ENCODE data around the gene XRCC3. TPM values are rescaled to one million over a fixed set of nuclear protein-coding genes. Genes with fewer than 3 reads are reported as not detected.
A peak's percentile ranks its signal among the peaks of the same experiment; 100 is the strongest.

The XRCC3 gene
- total RNA-seq, 4 donors from 2014 or later: 0.59 to 14.4 (median 5.2) TPM

DNA sequence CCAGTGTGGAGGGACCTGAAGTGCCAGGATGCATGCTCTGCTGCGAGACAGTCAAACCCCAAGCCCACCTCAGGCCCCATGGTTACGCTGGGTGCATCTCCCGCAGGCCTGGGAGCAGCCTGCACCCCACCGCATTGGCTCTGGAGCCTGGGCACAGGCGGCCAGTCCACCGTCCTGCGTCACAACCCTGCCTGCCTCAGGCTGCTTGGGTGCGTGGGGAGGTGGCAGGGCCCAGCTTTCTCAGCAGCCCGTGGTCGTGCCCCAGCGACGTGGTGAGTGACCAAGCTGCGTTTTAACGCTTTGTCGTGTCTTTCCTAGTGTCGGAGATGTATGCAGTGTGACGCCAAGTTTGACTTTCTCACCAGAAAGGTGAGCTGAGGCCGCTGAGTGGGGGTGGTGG is 11.2 kb upstream of the XRCC3 start:
- Histone ChIP-seq H3K36me3 (no peaks in the 10 kb centered on the region), H3K27ac (no peak overlapping the region), H3K4me3 (no peak overlapping the region), H3K4me1 (peaks cover 0 to 18% of the 10 kb centered on the region in 2 donors), H3K27me3 (no peaks in the 10 kb centered on the region), H3K9me3 (no peaks in the 10 kb centered on the region)
- TF ChIP-seq POLR2A (IDR thresholded peaks at IDR 0.05): no peak
- TF ChIP-seq, protein P1, sequence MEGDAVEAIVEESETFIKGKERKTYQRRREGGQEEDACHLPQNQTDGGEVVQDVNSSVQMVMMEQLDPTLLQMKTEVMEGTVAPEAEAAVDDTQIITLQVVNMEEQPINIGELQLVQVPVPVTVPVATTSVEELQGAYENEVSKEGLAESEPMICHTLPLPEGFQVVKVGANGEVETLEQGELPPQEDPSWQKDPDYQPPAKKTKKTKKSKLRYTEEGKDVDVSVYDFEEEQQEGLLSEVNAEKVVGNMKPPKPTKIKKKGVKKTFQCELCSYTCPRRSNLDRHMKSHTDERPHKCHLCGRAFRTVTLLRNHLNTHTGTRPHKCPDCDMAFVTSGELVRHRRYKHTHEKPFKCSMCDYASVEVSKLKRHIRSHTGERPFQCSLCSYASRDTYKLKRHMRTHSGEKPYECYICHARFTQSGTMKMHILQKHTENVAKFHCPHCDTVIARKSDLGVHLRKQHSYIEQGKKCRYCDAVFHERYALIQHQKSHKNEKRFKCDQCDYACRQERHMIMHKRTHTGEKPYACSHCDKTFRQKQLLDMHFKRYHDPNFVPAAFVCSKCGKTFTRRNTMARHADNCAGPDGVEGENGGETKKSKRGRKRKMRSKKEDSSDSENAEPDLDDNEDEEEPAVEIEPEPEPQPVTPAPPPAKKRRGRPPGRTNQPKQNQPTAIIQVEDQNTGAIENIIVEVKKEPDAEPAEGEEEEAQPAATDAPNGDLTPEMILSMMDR (IDR thresholded peaks at IDR 0.05): no peak
- intact Hi-C loops (cut with DNase I; ENCODE audit: low total_unique reads): no loop called here
- DNase-seq: no peak

DNA sequence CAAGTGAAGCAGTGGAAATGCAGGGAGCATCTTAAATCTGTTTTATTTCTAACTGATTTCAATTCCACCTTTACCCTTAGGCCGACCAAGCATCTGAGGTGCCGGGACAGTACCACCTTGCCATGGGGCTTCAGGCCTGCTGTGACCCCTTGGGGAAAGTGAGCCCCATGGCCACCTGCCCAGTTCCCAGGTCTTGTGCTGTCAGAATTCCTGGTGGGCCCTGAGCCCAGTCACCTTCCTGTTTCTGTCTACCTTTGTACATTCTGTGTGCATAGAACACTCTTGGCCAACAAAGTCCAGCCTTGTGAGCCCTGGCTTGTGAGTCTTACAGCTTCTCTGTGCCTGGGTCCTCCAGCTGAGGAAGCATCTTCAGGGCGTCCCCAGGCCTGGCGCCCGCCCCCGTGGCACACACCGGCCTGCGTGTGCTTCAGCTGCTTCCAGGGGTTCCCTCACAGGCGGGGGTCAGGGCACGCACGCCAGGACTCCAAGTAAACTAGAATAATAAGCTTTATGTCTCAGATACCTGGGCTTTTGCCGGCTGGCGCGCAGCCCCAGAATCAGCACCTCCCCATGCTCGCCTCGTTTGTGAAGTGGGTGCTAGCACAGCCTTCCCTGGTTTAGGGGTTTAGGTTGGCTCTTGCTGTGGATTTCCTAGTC is 10.6 kb upstream of the XRCC3 start:
- H3K4me3 ChIP-seq: no peak overlapping the region
- TF ChIP-seq, protein P1 (IDR thresholded peaks at IDR 0.05): no peak
- TF ChIP-seq POLR2A (IDR thresholded peaks at IDR 0.05): no peak
- no peaks in the 10 kb centered on the region for H3K27me3 ChIP-seq
- H3K9me3 ChIP-seq: no peaks in the 10 kb centered on the region
- no peaks in the 10 kb centered on the region for H3K36me3 ChIP-seq
- DNase-seq: no peak
- H3K4me1 ChIP-seq: peaks cover 0 to 18% of the 10 kb centered on the region in 2 donors
- intact Hi-C loops (cut with DNase I; ENCODE audit: low total_unique reads): no loop called here
- no peak overlapping the region for H3K27ac ChIP-seq

DNA sequence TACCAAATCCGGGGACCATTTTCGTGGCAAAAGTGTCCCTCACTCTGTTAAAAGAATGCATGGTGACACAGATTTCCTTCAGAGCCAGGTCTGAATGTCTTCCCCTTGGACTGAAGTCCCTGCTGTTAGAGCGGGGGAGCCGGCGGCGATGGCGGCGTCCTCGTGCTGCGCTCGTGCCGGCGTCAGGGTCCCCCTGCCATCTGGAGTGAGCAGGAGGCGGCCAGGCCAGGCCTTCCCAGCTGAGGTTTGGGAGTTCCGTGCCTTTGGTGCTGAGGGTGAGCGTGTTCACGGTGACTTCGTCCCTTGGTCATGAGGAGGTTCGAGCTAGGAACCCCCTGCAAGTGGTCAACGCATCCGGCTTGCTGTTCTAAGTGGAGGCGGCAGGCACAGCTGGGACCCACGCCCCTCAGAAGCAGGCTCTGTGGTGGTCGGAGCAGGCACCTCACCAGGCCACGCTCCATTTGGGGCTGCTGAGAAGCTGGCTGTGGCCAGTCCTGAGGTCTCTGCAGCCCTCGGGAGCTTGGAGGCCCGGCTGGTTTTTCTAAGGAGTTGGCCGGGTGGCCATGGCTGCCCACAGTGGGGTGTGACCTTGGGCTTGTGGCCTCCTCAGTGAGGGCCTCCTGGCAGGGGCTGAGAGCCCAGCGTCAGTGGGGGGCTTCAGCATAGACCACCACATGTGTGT is 9.9 kb upstream of the XRCC3 start:
- Histone ChIP-seq H3K36me3 (no peaks in the 10 kb centered on the region), H3K27me3 (no peaks in the 10 kb centered on the region), H3K27ac (peak overlapping the region in 1 of 2 donors; percentile 89), H3K4me3 (no peak overlapping the region), H3K9me3 (no peaks in the 10 kb centered on the region), H3K4me1 (peaks cover 0 to 18% of the 10 kb centered on the region in 2 donors)
- no peak for DNase-seq
- intact Hi-C loops (cut with DNase I; ENCODE audit: low total_unique reads): no loop called here
- TF ChIP-seq, protein P1 (IDR thresholded peaks at IDR 0.05): no peak
- no peak for TF ChIP-seq POLR2A (IDR thresholded peaks at IDR 0.05)

DNA sequence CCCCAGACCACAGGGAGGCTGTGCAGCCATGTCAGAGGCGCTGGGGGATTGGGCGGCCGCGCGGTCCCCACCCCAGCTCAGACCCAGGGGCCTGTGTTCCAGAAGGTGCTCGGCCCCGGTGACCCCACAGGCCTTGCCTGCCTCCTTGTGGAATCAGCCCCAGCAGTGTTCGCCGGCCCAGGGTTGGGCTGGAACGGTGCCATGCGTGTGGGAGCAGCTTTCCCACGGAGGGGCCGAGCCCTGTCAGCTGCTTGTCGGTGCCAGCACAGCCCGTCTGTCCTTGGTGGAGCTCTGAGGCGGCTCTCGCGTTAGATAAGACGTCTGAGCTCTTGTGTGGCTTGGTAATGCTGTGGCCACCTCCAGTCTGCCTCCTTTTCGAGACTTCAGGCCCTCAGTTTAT is 8.9 kb upstream of the XRCC3 start:
- no peak for TF ChIP-seq POLR2A (IDR thresholded peaks at IDR 0.05)
- TF ChIP-seq, protein P1 (IDR thresholded peaks at IDR 0.05): peak in 1 of 4 experiments; percentile 20
- peak; percentile 63 to 74 for DNase-seq
- Histone ChIP-seq H3K9me3 (no peaks in the 10 kb centered on the region), H3K27ac (peak overlapping the region; percentile 59 to 89), H3K4me1 (peaks cover 0 to 18% of the 10 kb centered on the region in 2 donors), H3K36me3 (no peaks in the 10 kb centered on the region), H3K4me3 (no peak overlapping the region), H3K27me3 (no peaks in the 10 kb centered on the region)
- intact Hi-C loops (cut with DNase I; ENCODE audit: low total_unique reads): no loop called here

DNA sequence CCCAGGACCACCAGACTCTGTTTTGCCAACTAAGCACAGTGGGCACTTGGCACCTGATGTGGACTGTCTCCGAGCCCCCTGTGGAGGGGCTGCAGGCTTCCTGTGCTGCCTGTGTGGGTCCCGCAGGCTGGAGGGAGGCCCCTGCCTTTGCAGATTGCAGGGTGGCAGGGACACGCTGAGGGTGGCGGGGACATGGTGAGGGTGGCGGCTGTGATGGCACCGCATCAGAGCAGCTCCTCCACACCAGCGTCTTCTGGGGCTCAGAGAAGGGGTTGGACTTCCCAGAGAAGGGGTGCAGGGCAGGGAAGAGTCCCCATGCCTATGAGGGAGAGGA is 8.5 kb upstream of the XRCC3 start:
- intact Hi-C loops (cut with DNase I; ENCODE audit: low total_unique reads): no loop called here
- no peaks in the 10 kb centered on the region for H3K27me3 ChIP-seq
- H3K4me1 ChIP-seq: peaks cover 0 to 18% of the 10 kb centered on the region in 2 donors
- no peak overlapping the region for H3K4me3 ChIP-seq
- no peak for DNase-seq
- H3K9me3 ChIP-seq: no peaks in the 10 kb centered on the region
- H3K27ac ChIP-seq: peak overlapping the region; percentile 59 to 89
- H3K36me3 ChIP-seq: no peaks in the 10 kb centered on the region
- no peak for TF ChIP-seq POLR2A (IDR thresholded peaks at IDR 0.05)
- TF ChIP-seq, protein P1 (IDR thresholded peaks at IDR 0.05): no peak
